ENCODE results near the gene MPHOSPH9. TPM values are rescaled to one million over a fixed set of nuclear protein-coding genes. Genes with fewer than 3 reads are reported as not detected.

The MPHOSPH9 gene
- total RNA-seq, 4 donors from 2014 or later: 24.1 to 35.2 (median 29.6) TPM

GRCh38 chr12:123133701-123134100, 99.2 kb downstream of the MPHOSPH9 start:
- 86 to 89% methylated on average over 9 of the region's 9 CpGs for WGBS, 2 donors
- H3K27ac ChIP-seq: no peak overlapping the region
- H3K27me3 ChIP-seq: no peaks in the 10 kb centered on the region
- no peaks in the 10 kb centered on the region for H3K9me3 ChIP-seq
- no peak for DNase-seq (ENCODE audit: low spot score in 2 of 2)
- H3K4me3 ChIP-seq: no peak overlapping the region
- TF ChIP-seq POLR2A (IDR thresholded peaks at IDR 0.05): no peak
- TF ChIP-seq CTCF (IDR thresholded peaks at IDR 0.05): no peak
- TF ChIP-seq EP300 (IDR thresholded peaks at IDR 0.05): no peak
- peaks cover 0 to 7% (median 0%) of the 10 kb centered on the region in 3 donors for H3K36me3 ChIP-seq
- peaks cover 0 to 11% (median 5%) of the 10 kb centered on the region in 4 donors for H3K4me1 ChIP-seq

GRCh38 chr12:123132951-123133619, 99.9 kb downstream of the MPHOSPH9 start:
- no peaks in the 10 kb centered on the region for H3K9me3 ChIP-seq
- TF ChIP-seq POLR2A (IDR thresholded peaks at IDR 0.05) (no peak), EP300 (IDR thresholded peaks at IDR 0.05) (no peak), CTCF (IDR thresholded peaks at IDR 0.05) (no peak)
- no peak overlapping the region for H3K27ac ChIP-seq
- no peak for DNase-seq (ENCODE audit: low spot score in 2 of 2)
- H3K4me3 ChIP-seq: no peak overlapping the region
- WGBS, 2 donors: 73 to 84% methylated on average over 3 of the region's 3 CpGs
- H3K4me1 ChIP-seq: peaks cover 0 to 11% (median 5%) of the 10 kb centered on the region in 4 donors
- peaks cover 0 to 7% (median 0%) of the 10 kb centered on the region in 3 donors for H3K36me3 ChIP-seq
- no peaks in the 10 kb centered on the region for H3K27me3 ChIP-seq

- H3K9me3 ChIP-seq: no peaks in the 10 kb centered on the region
- H3K36me3 ChIP-seq: peaks cover 0 to 2% (median 0%) of the 10 kb centered on the region in 3 donors
- no peak for TF ChIP-seq CTCF (IDR thresholded peaks at IDR 0.05)
- no peak for TF ChIP-seq EP300 (IDR thresholded peaks at IDR 0.05)
- no peak for TF ChIP-seq POLR2A (IDR thresholded peaks at IDR 0.05)
- H3K27ac ChIP-seq: peak overlapping the region in 1 of 4 donors; percentile 34
- no peaks in the 10 kb centered on the region for H3K27me3 ChIP-seq
- peaks cover 0 to 22% (median 5%) of the 10 kb centered on the region in 4 donors for H3K4me1 ChIP-seq
- no peak for DNase-seq (ENCODE audit: low spot score in 2 of 2)
- H3K4me3 ChIP-seq: no peak overlapping the region
- WGBS, 2 donors: 81 to 82% methylated on average over 12 of the region's 12 CpGs
Measured at GRCh38 chr12:123131879-123132402, 101.0 kb downstream of the MPHOSPH9 start.

GRCh38 chr12:123131291-123131832, 101.6 kb downstream of the MPHOSPH9 start:
- H3K27ac ChIP-seq: peak overlapping the region in 1 of 4 donors; percentile 34
- no peak for TF ChIP-seq EP300 (IDR thresholded peaks at IDR 0.05)
- TF ChIP-seq CTCF (IDR thresholded peaks at IDR 0.05): no peak
- TF ChIP-seq POLR2A (IDR thresholded peaks at IDR 0.05): no peak
- H3K4me1 ChIP-seq: peaks cover 0 to 27% (median 9%) of the 10 kb centered on the region in 4 donors
- WGBS, 2 donors: 82% methylated on average over 4 of the region's 4 CpGs
- no peaks in the 10 kb centered on the region for H3K9me3 ChIP-seq
- no peak overlapping the region for H3K4me3 ChIP-seq
- H3K27me3 ChIP-seq: no peaks in the 10 kb centered on the region
- DNase-seq (ENCODE audit: low spot score in 2 of 2): no peak
- no peaks in the 10 kb centered on the region for H3K36me3 ChIP-seq

- no peak for DNase-seq (ENCODE audit: low spot score in 2 of 2)
Measured at GRCh38 chr12:123129621-123130020, 103.3 kb downstream of the MPHOSPH9 start.

More at GRCh38 chr12:123129621-123130020, 103.3 kb downstream of the MPHOSPH9 start:
- WGBS, 2 donors: 84 to 90% methylated on average over 4 of the region's 4 CpGs
- TF ChIP-seq EP300 (IDR thresholded peaks at IDR 0.05) (no peak), CTCF (IDR thresholded peaks at IDR 0.05) (no peak), POLR2A (IDR thresholded peaks at IDR 0.05) (no peak)
- Histone ChIP-seq H3K4me1 (peaks cover 0 to 33% (median 13%) of the 10 kb centered on the region in 4 donors), H3K4me3 (no peak overlapping the region), H3K27me3 (no peaks in the 10 kb centered on the region), H3K27ac (no peak overlapping the region), H3K9me3 (no peaks in the 10 kb centered on the region), H3K36me3 (no peaks in the 10 kb centered on the region)
